T1000 (cell line): ENCODE results near the gene EFNA4.

ENCODE experiments used
- DNase-seq: peaks from one replicate; lab custom pipeline; 2025; ENCODE audit warnings: mixed read lengths; lab: John Stamatoyannopoulos, UW

EFNA4 gene

GRCh38 chr1:155063550-155064110 lies at the start of gene EFNA4:
TSS of gene EFNA4 (plus strand) at chr1:155063740. CDS start at chr1:155063824, 84 bp downstream.
- peak; percentile 61 for DNase-seq

- DNase-seq, result no peak
Observed at GRCh38 chr1:155014709-155015508, 48.6 kb upstream of the EFNA4 start.

GRCh38 chr1:155015527-155016230 lies 47.9 kb upstream of the EFNA4 start:
- no peak for DNase-seq

GRCh38 chr1:155016231-155016831 lies 47.2 kb upstream of the EFNA4 start:
- DNase-seq, result no peak

GRCh38 chr1:155017041-155017945 lies 46.2 kb upstream of the EFNA4 start:
- peak; percentile 95 for DNase-seq

GRCh38 chr1:155017946-155018316 lies 45.6 kb upstream of the EFNA4 start:
- DNase-seq, result peak; percentile 41

GRCh38 chr1:155018617-155019348 lies 44.8 kb upstream of the EFNA4 start:
- no peak for DNase-seq

GRCh38 chr1:155019377-155020245 lies 43.9 kb upstream of the EFNA4 start:
- no peak for DNase-seq

- no peak for DNase-seq
Observed at GRCh38 chr1:155022136-155022926, 41.2 kb upstream of the EFNA4 start.

- no peak for DNase-seq
Observed at GRCh38 chr1:155022927-155023236, 40.7 kb upstream of the EFNA4 start.

- DNase-seq, result no peak
Observed at GRCh38 chr1:155023627-155024026, 39.9 kb upstream of the EFNA4 start.

- DNase-seq, result no peak
Observed at GRCh38 chr1:155024315-155024714, 39.2 kb upstream of the EFNA4 start.

GRCh38 chr1:155026154-155026553 lies 37.4 kb upstream of the EFNA4 start:
- DNase-seq, result no peak

- peak; percentile 32 for DNase-seq
Observed at GRCh38 chr1:155026588-155026987, 37.0 kb upstream of the EFNA4 start.

GRCh38 chr1:155029513-155030242 lies 33.9 kb upstream of the EFNA4 start:
- DNase-seq, result no peak

GRCh38 chr1:155030243-155030795 lies 33.2 kb upstream of the EFNA4 start:
- DNase-seq, result no peak

- DNase-seq, result no peak
Observed at GRCh38 chr1:155030899-155031298, 32.6 kb upstream of the EFNA4 start.

GRCh38 chr1:155032886-155033285 lies 30.7 kb upstream of the EFNA4 start:
- DNase-seq, result no peak
